ENCODE results near the gene ZNF593OS.

Gene ZNF593OS

GRCh38 chr1:26184086-26184485 lies 12.5 kb upstream of the ZNF593OS start:
- no peak for DNase-seq (ENCODE audit: low read depth, low spot score)

GRCh38 chr1:26182383-26182696 lies 10.7 kb upstream of the ZNF593OS start:
- DNase-seq (ENCODE audit: low read depth, low spot score): no peak

DNA sequence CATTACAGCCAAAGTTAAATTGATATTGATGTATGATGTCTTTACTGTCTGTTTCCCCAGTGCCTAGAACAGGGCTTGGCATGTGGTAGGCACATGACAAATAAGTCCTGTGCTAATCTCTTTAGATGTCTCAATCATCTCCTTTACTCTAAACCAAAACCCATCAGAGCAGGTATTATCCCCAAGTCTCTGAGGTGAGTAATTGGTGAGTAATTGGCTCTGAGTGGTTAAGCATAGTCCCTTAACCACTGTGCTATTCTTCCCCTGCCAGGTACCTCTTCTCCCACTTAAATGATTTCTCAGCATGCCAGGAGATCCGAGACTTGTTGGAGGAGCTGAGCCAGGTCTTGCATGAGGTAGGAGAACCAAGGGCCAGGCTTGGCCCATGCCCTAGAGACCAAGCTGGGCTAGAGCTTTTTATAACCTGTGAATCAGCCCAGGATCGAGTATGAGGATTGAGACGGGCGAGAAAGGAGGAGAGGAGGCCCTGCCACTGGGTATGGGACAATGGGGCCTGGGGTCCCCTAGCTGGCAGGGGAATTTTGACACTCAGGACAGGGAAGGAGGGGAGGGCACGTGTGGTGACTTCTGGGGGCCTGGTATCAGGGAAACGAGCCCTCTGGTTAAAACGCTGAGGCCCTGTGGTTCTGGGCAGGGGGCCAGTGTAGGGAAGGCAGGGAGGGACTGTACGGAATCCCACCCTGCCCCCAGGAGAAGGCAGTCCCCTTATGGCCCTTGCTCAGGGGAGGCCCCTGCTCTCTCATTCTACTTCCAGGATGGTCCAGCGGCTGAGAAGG lies 10.2 kb upstream of the ZNF593OS start:
- peak; percentile 43 for DNase-seq (ENCODE audit: low read depth, low spot score)

- DNase-seq (ENCODE audit: low read depth, low spot score): no peak
Observed at GRCh38 chr1:26180010-26180506, 8.4 kb upstream of the ZNF593OS start.

DNA sequence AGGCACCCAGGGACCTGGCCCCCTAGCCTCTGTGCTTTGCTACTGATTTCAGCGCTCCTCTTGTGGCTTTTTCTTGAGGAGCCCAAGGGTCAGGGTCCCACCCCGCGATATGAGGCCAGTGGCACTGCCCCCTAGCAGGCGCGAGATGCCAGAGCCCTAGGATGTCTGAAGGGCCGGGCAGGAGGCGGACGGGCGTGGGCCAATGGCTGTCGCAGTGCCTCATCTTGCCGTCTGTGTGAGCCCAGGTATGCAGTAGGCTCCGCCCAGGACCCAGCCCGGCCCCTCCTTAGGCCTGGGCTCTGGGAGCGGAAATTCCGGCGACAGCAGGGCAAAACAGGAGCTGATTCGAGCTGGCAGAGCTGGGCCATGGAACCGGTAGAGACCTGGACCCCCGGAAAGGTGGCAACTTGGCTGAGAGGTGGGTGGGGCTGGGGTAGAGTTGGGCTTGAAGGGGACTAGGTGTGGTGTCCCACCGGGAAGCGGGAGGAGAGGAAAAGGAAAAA lies 5.6 kb upstream of the ZNF593OS start, which contains the start of gene CNKSR1:
CNKSR1 (plus strand) TSS at position 310 of the 503 bp plus-strand sequence; CDS start at position 367, 57 bp downstream.
- no peak for DNase-seq (ENCODE audit: low read depth, low spot score)

DNA sequence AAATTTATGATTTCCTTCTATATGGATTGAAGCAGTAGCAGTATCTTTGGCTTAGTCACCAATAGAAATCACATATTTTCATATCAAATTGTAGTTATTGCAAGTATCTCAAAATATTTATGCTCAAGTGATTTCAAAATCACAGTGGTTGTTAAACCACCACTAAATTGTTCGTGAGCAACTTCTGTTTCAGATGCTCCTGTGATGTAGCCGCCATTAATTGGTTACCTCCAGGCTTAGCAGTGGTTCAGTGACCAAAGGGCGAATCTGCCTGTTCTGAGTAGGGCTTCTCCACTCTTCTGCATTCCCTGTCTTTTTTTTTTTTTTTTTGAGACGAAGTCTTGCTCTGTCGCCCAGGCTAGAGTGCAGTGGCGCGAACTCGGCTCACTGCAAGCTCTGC lies 3.7 kb upstream of the ZNF593OS start:
- DNase-seq (ENCODE audit: low read depth, low spot score): no peak

GRCh38 chr1:26170472-26170821 lies 1.2 kb downstream of the ZNF593OS start:
- no peak for DNase-seq (ENCODE audit: low read depth, low spot score)

- DNase-seq (ENCODE audit: low read depth, low spot score): peak; percentile 96
Observed at GRCh38 chr1:26169669-26170471, 1.8 kb downstream of the ZNF593OS start, which contains the start of gene ZNF593. Gene ZNF593 (plus strand): TSS chr1:26169908. CDS start chr1:26169984, 76 bp downstream.

DNA sequence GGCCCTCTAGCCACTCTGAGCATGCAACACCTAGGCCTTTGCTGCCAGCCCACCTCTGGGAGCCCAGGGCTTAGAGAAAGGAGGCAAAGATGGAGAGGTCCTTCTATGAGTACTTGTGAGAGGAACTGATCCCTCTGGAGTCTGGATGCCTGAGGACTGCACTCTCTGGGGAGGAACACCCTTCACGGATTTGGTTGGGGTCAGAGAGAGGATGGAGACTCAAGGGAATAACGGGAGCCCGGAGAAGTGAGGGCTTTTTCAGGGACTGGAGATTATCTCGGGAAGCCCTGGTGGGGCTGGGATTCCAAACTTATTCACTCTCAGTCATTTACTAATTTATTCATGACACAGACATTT lies 2.5 kb downstream of the ZNF593OS start:
- DNase-seq (ENCODE audit: low read depth, low spot score): no peak

GRCh38 chr1:26168410-26169197 lies 3.0 kb downstream of the ZNF593OS start, which contains the start of gene C1orf232:
Gene C1orf232 (minus strand): TSS chr1:26168963. CDS start chr1:26168499, 464 bp downstream.
- no peak for DNase-seq (ENCODE audit: low read depth, low spot score)

GRCh38 chr1:26166719-26167281 lies 4.8 kb downstream of the ZNF593OS start:
- no peak for DNase-seq (ENCODE audit: low read depth, low spot score)

- no peak for DNase-seq (ENCODE audit: low read depth, low spot score)
Observed at GRCh38 chr1:26164861-26165842, 6.5 kb downstream of the ZNF593OS start.

- DNase-seq (ENCODE audit: low read depth, low spot score): peak; percentile 70
Observed at GRCh38 chr1:26164036-26164860, 7.4 kb downstream of the ZNF593OS start.

GRCh38 chr1:26163684-26164035 lies 8.0 kb downstream of the ZNF593OS start:
- DNase-seq (ENCODE audit: low read depth, low spot score): no peak

- no peak for DNase-seq (ENCODE audit: low read depth, low spot score)
Observed at GRCh38 chr1:26162220-26162709, 9.4 kb downstream of the ZNF593OS start.

DNA sequence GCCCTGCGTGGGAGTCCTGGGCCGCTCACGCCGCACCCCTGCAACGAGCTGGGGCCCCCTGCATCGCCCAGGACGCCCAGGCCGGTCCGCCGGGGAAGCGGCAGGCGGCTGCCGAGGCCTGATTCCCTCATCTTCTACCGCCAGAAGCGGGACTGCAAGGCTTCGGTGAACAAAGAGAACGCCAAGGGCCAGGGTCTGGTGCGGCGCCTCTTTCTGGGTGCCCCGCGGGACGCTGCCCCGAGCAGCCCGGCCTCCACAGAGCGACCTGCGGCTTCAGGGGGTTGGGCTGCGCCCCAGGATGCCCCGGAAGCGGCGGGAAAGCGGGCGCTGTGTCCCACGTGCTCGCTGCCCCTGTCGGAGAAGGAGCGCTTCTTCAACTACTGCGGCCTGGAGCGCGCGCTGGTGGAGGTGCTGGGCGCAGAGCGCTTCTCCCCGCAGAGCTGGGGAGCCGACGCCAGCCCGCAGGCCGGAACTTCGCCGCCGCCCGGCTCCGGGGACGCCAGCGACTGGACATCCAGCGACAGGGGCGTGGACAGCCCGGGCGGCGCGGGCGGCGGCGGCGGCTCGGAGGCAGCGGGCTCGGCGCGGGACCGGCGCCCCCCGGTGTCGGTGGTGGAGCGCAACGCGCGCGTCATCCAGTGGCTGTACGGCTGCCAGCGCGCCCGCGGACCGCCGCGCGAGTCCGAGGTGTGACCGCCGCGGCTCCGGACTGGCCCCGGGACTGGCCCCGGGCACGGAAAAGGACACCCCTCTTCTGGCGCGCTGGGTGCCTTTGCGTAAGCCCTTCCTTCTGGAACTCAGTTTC lies 10.0 kb downstream of the ZNF593OS start:
- peak; percentile 76 for DNase-seq (ENCODE audit: low read depth, low spot score)

DNA sequence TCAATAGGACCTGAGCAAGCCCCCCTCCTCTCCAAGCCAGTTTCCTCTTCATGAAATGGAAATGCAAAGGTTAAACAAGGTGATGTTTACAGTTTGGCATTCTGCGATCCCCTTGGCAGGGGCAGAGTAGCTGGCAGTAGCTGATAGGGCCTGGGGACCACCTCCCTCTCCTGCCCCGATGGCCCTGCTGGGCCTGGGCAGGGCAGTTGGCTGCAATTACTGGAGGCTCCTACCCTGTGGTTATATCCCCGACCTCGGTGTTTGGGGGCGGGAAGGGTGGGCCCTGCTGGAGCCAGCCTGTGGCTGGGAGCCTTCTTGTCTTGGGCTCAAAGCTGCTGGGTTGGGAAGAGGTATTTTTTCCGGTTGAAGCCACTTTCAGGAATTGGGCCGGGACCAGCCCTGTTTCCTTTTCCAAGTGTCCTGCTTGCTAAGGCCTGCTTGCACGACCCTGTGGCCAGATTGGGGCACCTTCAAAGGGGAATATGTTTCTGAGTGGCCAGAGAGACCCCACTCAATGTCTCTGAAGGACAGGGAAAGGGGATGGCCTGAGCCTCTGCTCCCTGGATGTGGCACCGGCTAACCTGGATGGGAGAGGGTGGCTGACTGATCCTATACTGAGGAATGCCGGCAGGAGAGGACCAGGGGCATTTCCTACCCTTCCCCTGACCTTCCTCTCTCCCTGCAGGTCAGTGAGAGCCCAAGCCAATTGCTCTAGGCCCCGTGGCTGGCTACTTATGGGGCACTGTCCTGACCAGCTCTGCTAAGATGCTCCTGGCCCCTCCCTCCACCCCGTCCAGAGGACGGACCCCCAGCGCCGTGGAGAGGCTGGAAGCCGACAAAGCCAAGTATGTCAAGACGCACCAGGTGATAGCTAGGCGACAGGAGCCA lies 10.9 kb downstream of the ZNF593OS start:
- DNase-seq (ENCODE audit: low read depth, low spot score): no peak

Measured in astrocyte of the hippocampus (primary cell).